K562 (cell line): ENCODE results near the gene HIVEP3. TPM values are rescaled to one million over a fixed set of nuclear protein-coding genes. Genes with fewer than 3 reads are reported as not detected.

Experiments used
- ASH1L ChIP-seq: fragments of 450-650 bp; IDR thresholded peaks from 2 replicates; pipeline ENCODE4 v1.6.1; 2018; ENCODE audit warnings: borderline replicate concordance, mild to moderate bottlenecking, low read depth; ENCODE audit not compliant: partially characterized antibody
- BRCA1 ChIP-seq, 2 experiments: fragments of 450-650 bp in 1 of 2; sonication (generic) in 1 of 2; formaldehyde crosslinking in 1 of 2; IDR thresholded peaks; 2 replicates each; pipeline versions ENCODE4 v1.5.0 to v1.6.1; 2017 to 2020; ENCODE audit warnings: mild to moderate bottlenecking in 1 of 2, missing genetic modification reagents in 1 of 2
- MBD2 ChIP-seq: sonication (generic); IDR thresholded peaks from 2 replicates; pipeline ENCODE4 v1.6.1; 2016; ENCODE audit warnings: low read depth, borderline replicate concordance
- POLR3G ChIP-seq: IDR thresholded peaks from 2 replicates; pipeline ENCODE4 v1.6.1; 2011; ENCODE audit not compliant: insufficient read length, insufficient replicate concordance; ENCODE audit errors: extremely low read depth
- PPARD ChIP-seq: fragments of 250-450 bp; sonication (Bioruptor Pico); IDR thresholded peaks from 2 replicates; pipeline ENCODE4 v1.8.0; 2022; ENCODE audit warnings: inconsistent platforms, mild to moderate bottlenecking, moderate library complexity
- TCF3 ChIP-seq: sonication (generic); formaldehyde crosslinking; IDR thresholded peaks from 2 replicates; pipeline ENCODE4 v1.4.0; 2020; ENCODE audit warnings: mild to moderate bottlenecking, missing genetic modification reagents
- TEAD1 ChIP-seq, 2 experiments: fragments of 450-650 bp in 1 of 2; sonication (generic) in 1 of 2; formaldehyde crosslinking; IDR thresholded peaks; 2 replicates each; pipeline versions ENCODE4 v1.4.0 to v1.8.0; 2020 to 2022; ENCODE audit warnings: mild to moderate bottlenecking in 2 of 2, missing genetic modification reagents in 1 of 2
- ZNF668 ChIP-seq: fragments of 250-450 bp; sonication (Bioruptor Pico); IDR thresholded peaks from 2 replicates; pipeline ENCODE4 v1.8.0; 2022; ENCODE audit warnings: mild to moderate bottlenecking, inconsistent platforms
- polyA plus RNA-seq, 8 experiments: library from polyadenylated mRNA; depleted of rRNA in 4 of 8; stranded (reverse) in 5 of 8; unstranded in 3 of 8; fragments of >200 nt; fragmentation: Nextera tagmentation in 2 of 8; fragmentation: Illumina TruSeq in 1 of 8; extraction: Ambion mirVana in 2 of 8; extraction: Trizol in 1 of 8; gene quantifications; 2 replicates each; pipeline versions ENCODE4 v1.2.1 to v1.2.3, GENCODE V29; 2011 to 2014; ENCODE audit warnings: inconsistent platforms in 1 of 8, missing spikeins in 1 of 8
- total RNA-seq, 7 experiments: library from RNA; depleted of rRNA in 6 of 7; stranded (reverse); fragments of >200 nt in 6 of 7; fragmentation: Illumina TruSeq in 2 of 7; extraction: Trizol in 2 of 7; gene quantifications; 2 replicates each; pipeline versions ENCODE4 v1.2.1 to v1.2.3, GENCODE V29; 2011 to 2021; ENCODE audit warnings: low replicate concordance in 1 of 7
- TF ChIP-seq, protein P1 (sequence below): fragments of 450-650 bp; IDR thresholded peaks from 2 replicates; pipeline ENCODE4 v1.6.1; 2016; ENCODE audit warnings: low read depth
- TF ChIP-seq, protein P2 (sequence below): IDR thresholded peaks from 2 replicates; pipeline ENCODE4 v1.6.1; 2012; ENCODE audit warnings: low read depth, low read length, improper control_type of control experiment, borderline replicate concordance
- TF ChIP-seq, protein P3 (sequence below): fragments of 250-450 bp; sonication (Bioruptor Pico); IDR thresholded peaks from 2 replicates; pipeline ENCODE4 v1.8.0; 2022; ENCODE audit warnings: moderate library complexity, mild to moderate bottlenecking, inconsistent platforms
- TF ChIP-seq, protein P4 (sequence below): fragments of 250-450 bp; sonication (Bioruptor Pico); IDR thresholded peaks from 2 replicates; pipeline ENCODE4 v1.5.0; 2021; ENCODE audit warnings: mild to moderate bottlenecking, moderate library complexity

HIVEP3 gene
- total and polyA plus RNA-seq, 9 of the 15 experiments (the other 6 are each of a cell fraction or from before 2014, with no cell fraction given): 0.09 to 0.58 (median 0.34) TPM; not detected in 1

DNA sequence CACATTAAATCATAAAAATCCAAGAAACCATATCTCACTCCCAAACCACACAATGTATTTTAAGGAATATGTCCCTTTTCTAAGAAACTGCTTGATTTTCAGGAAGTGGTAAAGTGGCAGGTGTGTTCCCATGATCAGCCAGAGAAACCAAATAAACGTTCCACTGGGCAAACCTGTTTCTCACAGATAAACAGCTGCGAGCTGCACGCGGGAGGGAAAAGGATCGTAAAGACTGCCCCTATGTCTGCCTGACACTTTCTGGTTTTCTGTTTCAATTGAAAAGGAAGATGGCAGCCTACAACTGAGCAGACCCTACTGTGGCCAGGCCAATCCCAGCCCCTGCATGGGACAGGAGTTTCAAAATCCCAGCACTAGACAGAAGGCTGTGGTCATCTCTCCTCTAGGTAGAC, 36.6 kb downstream of the HIVEP3 start (continued):
- TF ChIP-seq POLR3G: no peak
- TF ChIP-seq, protein P1, sequence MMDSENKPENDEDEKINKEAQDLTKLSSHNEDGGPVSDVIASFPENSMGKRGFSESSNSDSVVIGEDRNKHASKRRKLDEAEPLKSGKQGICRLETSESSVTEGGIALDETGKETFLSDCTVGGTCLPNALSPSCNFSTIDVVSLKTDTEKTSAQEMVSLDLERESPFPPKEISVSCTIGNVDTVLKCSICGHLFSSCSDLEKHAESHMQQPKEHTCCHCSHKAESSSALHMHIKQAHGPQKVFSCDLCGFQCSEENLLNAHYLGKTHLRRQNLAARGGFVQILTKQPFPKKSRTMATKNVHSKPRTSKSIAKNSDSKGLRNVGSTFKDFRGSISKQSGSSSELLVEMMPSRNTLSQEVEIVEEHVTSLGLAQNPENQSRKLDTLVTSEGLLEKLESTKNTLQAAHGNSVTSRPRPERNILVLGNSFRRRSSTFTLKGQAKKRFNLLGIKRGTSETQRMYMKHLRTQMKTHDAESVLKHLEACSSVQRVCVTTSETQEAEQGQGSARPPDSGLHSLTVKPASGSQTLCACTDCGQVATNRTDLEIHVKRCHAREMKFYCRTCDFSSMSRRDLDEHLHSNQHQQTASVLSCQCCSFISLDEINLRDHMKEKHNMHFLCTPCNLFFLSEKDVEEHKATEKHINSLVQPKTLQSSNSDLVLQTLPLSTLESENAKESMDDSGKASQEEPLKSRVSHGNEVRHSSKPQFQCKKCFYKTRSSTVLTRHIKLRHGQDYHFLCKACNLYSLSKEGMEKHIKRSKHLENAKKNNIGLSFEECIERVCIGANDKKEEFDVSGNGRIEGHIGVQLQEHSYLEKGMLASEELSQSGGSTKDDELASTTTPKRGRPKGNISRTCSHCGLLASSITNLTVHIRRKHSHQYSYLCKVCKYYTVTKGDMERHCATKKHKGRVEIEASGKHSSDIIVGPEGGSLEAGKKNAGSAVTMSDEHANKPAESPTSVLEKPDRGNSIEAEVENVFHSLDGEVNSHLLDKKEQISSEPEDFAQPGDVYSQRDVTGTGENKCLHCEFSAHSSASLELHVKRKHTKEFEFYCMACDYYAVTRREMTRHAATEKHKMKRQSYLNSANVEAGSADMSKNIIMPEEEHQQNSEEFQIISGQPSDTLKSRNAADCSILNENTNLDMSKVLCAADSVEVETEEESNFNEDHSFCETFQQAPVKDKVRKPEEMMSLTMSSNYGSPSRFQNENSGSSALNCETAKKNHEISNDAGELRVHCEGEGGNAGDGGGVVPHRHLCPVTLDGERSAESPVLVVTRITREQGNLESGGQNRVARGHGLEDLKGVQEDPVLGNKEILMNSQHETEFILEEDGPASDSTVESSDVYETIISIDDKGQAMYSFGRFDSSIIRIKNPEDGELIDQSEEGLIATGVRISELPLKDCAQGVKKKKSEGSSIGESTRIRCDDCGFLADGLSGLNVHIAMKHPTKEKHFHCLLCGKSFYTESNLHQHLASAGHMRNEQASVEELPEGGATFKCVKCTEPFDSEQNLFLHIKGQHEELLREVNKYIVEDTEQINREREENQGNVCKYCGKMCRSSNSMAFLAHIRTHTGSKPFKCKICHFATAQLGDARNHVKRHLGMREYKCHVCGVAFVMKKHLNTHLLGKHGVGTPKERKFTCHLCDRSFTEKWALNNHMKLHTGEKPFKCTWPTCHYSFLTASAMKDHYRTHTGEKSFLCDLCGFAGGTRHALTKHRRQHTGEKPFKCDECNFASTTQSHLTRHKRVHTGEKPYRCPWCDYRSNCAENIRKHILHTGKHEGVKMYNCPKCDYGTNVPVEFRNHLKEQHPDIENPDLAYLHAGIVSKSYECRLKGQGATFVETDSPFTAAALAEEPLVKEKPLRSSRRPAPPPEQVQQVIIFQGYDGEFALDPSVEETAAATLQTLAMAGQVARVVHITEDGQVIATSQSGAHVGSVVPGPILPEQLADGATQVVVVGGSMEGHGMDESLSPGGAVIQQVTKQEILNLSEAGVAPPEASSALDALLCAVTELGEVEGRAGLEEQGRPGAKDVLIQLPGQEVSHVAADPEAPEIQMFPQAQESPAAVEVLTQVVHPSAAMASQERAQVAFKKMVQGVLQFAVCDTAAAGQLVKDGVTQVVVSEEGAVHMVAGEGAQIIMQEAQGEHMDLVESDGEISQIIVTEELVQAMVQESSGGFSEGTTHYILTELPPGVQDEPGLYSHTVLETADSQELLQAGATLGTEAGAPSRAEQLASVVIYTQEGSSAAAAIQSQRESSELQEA: no peak
- no peak for TF ChIP-seq ASH1L
- peak in 1 of 2 experiments; percentile 71; a peak in 2 of 4 replicates for TF ChIP-seq TEAD1 (CRISPR knock-in tag; IDR thresholded peaks at IDR 0.05)
- TF ChIP-seq PPARD (CRISPR knock-in tag): no peak
- TF ChIP-seq MBD2: peak; percentile 46; the same call in 1 of the 2 replicates
- TF ChIP-seq BRCA1 (IDR thresholded peaks at IDR 0.05): no peak
- TF ChIP-seq BRCA1 (CRISPR knock-in tag; IDR thresholded peaks at IDR 0.05): no peak
- TF ChIP-seq, protein P2, sequence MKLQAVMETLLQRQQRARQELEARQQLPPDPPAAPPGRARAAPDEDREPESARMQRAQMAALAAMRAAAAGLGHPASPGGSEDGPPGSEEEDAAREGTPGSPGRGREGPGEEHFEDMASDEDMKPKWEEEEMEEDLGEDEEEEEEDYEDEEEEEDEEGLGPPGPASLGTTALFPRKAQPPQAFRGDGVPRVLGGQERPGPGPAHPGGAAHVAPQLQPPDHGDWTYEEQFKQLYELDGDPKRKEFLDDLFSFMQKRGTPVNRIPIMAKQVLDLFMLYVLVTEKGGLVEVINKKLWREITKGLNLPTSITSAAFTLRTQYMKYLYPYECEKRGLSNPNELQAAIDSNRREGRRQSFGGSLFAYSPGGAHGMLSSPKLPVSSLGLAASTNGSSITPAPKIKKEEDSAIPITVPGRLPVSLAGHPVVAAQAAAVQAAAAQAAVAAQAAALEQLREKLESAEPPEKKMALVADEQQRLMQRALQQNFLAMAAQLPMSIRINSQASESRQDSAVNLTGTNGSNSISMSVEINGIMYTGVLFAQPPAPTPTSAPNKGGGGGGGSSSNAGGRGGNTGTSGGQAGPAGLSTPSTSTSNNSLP: peak; percentile 59; the same call in 1 of the 2 replicates
- no peak for TF ChIP-seq ZNF668 (CRISPR knock-in tag)
- TF ChIP-seq, protein P3, sequence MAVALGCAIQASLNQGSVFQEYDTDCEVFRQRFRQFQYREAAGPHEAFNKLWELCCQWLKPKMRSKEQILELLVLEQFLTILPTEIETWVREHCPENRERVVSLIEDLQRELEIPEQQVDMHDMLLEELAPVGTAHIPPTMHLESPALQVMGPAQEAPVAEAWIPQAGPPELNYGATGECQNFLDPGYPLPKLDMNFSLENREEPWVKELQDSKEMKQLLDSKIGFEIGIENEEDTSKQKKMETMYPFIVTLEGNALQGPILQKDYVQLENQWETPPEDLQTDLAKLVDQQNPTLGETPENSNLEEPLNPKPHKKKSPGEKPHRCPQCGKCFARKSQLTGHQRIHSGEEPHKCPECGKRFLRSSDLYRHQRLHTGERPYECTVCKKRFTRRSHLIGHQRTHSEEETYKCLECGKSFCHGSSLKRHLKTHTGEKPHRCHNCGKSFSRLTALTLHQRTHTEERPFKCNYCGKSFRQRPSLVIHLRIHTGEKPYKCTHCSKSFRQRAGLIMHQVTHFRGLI (CRISPR knock-in tag): 0 out of 2 replicates have a peak, but pooled peaks have one; percentile 46
- TF ChIP-seq, protein P4, sequence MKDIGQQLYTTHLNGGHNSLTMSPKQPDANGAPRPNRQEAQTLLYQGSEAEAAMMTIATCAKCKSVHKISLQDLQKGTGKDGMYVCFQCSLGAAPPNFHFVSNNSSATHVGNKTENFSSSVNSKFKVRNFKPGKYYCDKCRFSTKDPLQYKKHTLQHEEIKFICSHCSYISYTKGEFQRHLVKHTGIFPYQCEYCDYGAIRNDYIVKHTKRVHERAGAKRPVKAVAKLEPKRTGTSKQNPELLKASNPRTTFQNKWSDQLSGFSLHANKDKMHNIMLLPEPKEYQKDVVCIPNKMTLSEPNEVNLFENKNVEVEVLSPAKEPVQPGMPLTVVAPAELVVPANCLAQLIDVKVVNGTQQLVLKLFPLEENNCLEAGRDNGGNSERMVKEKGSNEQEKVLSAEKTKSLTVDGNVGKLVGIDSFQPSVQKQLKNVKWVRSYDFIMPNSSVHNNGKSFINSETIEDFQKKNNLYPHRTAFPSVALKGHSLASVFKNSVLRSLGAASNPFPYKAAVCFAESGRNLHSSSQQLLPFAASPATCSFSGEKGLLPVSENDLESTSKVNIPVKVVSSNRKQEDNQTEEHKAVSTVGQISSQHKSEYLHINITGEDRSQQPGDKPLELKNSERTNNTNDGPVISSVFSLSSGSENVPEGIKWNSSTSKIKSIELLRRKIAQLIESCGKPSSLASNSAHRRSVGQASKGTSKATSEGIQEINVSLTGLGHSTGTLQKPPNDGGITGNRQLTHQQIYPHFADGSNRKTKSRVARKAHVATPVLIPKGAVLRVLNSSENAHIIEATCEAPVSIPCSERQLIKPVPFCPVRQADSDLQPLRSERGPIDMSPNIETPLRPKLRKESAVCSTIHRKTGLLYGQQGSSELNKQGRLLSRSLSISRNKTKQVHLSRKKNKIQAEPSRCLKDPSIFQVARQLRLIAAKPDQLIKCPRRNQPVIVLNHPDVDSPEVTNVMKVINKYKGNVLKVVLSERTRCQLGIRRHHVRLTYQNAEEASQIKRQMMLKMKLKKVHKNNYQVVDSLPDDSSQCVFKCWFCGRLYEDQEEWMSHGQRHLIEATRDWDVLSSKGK (CRISPR knock-in tag): no peak
- TF ChIP-seq TCF3 (CRISPR knock-in tag): peak; percentile 99
